ENCODE data around the gene MAU2. TPM values are rescaled to one million over a fixed set of nuclear protein-coding genes. Genes with fewer than 3 reads are reported as not detected.
"Not testable (repeated sequence)": the region's sequence is repeated elsewhere in the genome, so short reads cannot be mapped to it uniquely, and the experiment has no call there.

Gene MAU2
- total RNA-seq, 1 donor from 2014 or later: 55.2 TPM

- Histone ChIP-seq H3K4me3 (no peak overlapping the region), H3K27me3 (no peaks in the 10 kb centered on the region), H3K9me3 (no peaks in the 10 kb centered on the region), H3K36me3 (no peaks in the 10 kb centered on the region), H3K27ac (no peak overlapping the region), H3K4me1 (peaks cover 11% of the 10 kb centered on the region)
- TF ChIP-seq POLR2A (IDR thresholded peaks at IDR 0.05) (no peak), POLR2AphosphoS5 (IDR thresholded peaks at IDR 0.05; ENCODE audit: insufficient read depth in 1 of 2, low read depth in 1 of 2) (peak; percentile 19 to 28)
- TF ChIP-seq, protein P1, sequence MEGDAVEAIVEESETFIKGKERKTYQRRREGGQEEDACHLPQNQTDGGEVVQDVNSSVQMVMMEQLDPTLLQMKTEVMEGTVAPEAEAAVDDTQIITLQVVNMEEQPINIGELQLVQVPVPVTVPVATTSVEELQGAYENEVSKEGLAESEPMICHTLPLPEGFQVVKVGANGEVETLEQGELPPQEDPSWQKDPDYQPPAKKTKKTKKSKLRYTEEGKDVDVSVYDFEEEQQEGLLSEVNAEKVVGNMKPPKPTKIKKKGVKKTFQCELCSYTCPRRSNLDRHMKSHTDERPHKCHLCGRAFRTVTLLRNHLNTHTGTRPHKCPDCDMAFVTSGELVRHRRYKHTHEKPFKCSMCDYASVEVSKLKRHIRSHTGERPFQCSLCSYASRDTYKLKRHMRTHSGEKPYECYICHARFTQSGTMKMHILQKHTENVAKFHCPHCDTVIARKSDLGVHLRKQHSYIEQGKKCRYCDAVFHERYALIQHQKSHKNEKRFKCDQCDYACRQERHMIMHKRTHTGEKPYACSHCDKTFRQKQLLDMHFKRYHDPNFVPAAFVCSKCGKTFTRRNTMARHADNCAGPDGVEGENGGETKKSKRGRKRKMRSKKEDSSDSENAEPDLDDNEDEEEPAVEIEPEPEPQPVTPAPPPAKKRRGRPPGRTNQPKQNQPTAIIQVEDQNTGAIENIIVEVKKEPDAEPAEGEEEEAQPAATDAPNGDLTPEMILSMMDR (IDR thresholded peaks at IDR 0.05): peak; percentile 71 to 88 (median 83)
- intact Hi-C loops (cut with DNase I): loop anchor here (5.0 kb wide), 1 partner anchor 126 kb away; no protein-coding TSS in a partner anchor
- peak in 1 of 2 donors; percentile 87 for DNase-seq (ENCODE audit: extremely low spot score in 2 of 2)
Observed at GRCh38 chr19:19366434-19367396, 46.1 kb downstream of the MAU2 start.

GRCh38 chr19:19368087-19368486 lies 47.5 kb downstream of the MAU2 start:
- intact Hi-C loops (cut with DNase I): loop anchor here (5.0 kb wide), 1 partner anchor 124 kb away; no protein-coding TSS in a partner anchor
- H3K27me3 ChIP-seq: no peaks in the 10 kb centered on the region
- TF ChIP-seq POLR2AphosphoS5 (IDR thresholded peaks at IDR 0.05; ENCODE audit: insufficient read depth in 1 of 2, low read depth in 1 of 2) (no peak), POLR2A (IDR thresholded peaks at IDR 0.05) (no peak)
- TF ChIP-seq, protein P1 (IDR thresholded peaks at IDR 0.05): no peak

DNA sequence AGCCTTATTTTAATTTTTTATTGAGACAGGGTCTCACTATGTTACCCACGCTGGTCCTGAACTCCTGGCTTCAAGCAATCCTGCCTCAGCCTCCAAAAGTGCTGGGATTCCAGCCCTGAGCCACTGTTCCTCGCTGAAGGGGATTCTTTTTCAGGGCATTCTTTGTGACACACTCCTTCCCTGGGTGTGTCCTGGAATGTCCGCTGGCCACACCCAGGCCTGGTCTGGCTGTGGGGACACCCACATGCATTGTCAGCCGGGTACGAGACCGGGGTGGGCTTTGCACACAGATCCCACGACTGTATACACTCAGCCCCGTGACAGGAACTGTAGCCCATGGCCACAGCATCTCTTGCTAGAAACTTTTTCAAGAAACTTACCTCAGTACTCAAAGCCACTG lies 50.4 kb downstream of the MAU2 start:
- TF ChIP-seq, protein P1 (IDR thresholded peaks at IDR 0.05): no peak
- TF ChIP-seq POLR2AphosphoS5 (IDR thresholded peaks at IDR 0.05; ENCODE audit: insufficient read depth in 1 of 2, low read depth in 1 of 2) (no peak), POLR2A (IDR thresholded peaks at IDR 0.05) (no peak)
- H3K4me1 ChIP-seq: peaks cover 9% of the 10 kb centered on the region
- no peak overlapping the region for H3K27ac ChIP-seq
- no peaks in the 10 kb centered on the region for H3K9me3 ChIP-seq
- no peak for DNase-seq (ENCODE audit: extremely low spot score in 2 of 2)
- no peak overlapping the region for H3K4me3 ChIP-seq
- intact Hi-C loops (cut with DNase I): no loop called here
- no peaks in the 10 kb centered on the region for H3K36me3 ChIP-seq
- H3K27me3 ChIP-seq: no peaks in the 10 kb centered on the region

More at GRCh38 chr19:19368087-19368486, 47.5 kb downstream of the MAU2 start:
- no peak for DNase-seq (ENCODE audit: extremely low spot score in 2 of 2)
- H3K4me1 ChIP-seq: peaks cover 19% of the 10 kb centered on the region
- H3K27ac ChIP-seq: no peak overlapping the region
- no peaks in the 10 kb centered on the region for H3K36me3 ChIP-seq
- H3K9me3 ChIP-seq: no peaks in the 10 kb centered on the region
- no peak overlapping the region for H3K4me3 ChIP-seq

DNA sequence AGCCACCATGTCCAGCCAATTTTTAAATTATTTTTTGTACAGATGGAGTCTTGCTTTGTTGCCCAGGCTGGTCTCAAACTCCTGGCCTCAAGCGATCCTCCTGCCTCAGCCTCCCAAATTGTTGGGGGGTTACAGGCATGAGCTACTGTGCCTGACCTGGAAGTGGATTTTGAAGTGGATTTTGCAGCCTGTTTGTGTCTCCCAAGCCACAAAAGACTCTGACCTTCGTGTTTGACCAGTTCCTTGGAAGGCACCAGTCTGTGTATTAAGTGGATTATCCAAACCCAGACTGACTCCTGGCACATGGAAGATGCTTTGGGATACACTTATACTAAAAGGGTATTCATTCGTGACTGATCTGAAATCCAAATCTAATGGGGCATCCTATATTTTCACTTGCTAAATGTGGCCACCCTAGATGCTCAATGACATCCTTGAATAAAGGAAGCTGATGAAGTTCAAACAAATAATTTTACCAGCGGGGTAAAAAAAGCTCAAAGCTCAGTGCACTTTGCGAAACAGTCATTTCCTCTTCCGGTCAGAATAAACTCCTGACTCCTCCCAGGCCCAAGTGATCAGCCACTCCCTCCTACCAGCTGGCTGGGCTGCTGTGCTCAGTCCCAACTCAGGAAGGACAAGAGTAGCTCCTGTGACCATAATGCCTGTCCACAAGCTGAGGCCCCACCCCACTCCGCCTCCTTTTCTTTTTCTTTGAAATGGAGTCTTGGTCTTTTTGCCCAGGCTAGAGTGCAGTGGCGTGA lies 52.2 kb downstream of the MAU2 start:
- TF ChIP-seq POLR2A (IDR thresholded peaks at IDR 0.05): no peak
- TF ChIP-seq POLR2AphosphoS5 (IDR thresholded peaks at IDR 0.05; ENCODE audit: insufficient read depth in 1 of 2, low read depth in 1 of 2): peak; percentile 29 to 79
- Histone ChIP-seq H3K36me3 (no peaks in the 10 kb centered on the region), H3K27ac (peak overlapping the region; percentile 42), H3K4me1 (peaks cover 16% of the 10 kb centered on the region), H3K27me3 (no peaks in the 10 kb centered on the region), H3K4me3 (no peak overlapping the region), H3K9me3 (no peaks in the 10 kb centered on the region)
- intact Hi-C loops (cut with DNase I): no loop called here
- no peak for DNase-seq (ENCODE audit: extremely low spot score in 2 of 2)

GRCh38 chr19:19379527-19379926 lies 58.9 kb downstream of the MAU2 start:
- Histone ChIP-seq H3K36me3 (no peaks in the 10 kb centered on the region), H3K4me3 (no peak overlapping the region), H3K9me3 (no peaks in the 10 kb centered on the region), H3K4me1 (peaks cover 16% of the 10 kb centered on the region), H3K27me3 (no peaks in the 10 kb centered on the region), H3K27ac (no peak overlapping the region)
- intact Hi-C loops (cut with DNase I): no loop called here
- TF ChIP-seq POLR2AphosphoS5 (IDR thresholded peaks at IDR 0.05; ENCODE audit: insufficient read depth in 1 of 2, low read depth in 1 of 2): no peak
- DNase-seq (ENCODE audit: extremely low spot score in 2 of 2): no peak

DNA sequence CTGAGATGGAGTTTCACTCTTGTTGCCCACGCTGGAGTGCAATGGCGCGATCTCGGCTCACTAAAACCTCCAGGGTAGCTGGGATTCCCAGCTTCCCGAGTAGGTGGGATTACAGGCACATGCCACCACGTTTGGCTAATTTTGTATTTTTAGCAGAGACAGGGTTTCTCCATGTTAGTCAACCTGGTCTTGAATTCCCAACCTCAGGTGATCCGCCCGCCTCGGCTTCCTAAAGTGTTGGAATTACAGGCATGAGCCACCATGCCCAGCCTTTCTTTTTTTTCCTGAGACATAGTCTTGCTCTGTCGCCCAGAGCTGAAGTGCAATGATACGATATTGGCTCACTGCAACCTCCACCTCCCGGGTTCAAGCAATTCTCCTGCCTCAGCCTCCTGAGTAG lies 59.7 kb downstream of the MAU2 start:
- intact Hi-C loops (cut with DNase I); H3K36me3 ChIP-seq; DNase-seq (ENCODE audit: extremely low spot score in 2 of 2); H3K27ac ChIP-seq; H3K27me3 ChIP-seq; H3K4me3 ChIP-seq; H3K9me3 ChIP-seq: not testable (repeated sequence)
- peaks cover 22% of the 10 kb centered on the region for H3K4me1 ChIP-seq
